ENCODE measurements around the gene AATF.

- TF ChIP-seq CTCF (IDR thresholded peaks at IDR 0.05) (no peak), POLR2A (IDR thresholded peaks at IDR 0.05) (no peak)
Measured at GRCh38 chr17:36979565-36979941, 30.8 kb downstream of the AATF start.
